HepG2 (cell line): ENCODE measurements around the gene TRIM62. TPM values are rescaled to one million over a fixed set of nuclear protein-coding genes. Genes with fewer than 3 reads are reported as not detected.

Source experiments
- NFRKB ChIP-seq: fragments of 450-650 bp; IDR thresholded peaks from 2 replicates; pipeline ENCODE4 v1.6.1; 2017
- PCBP1 ChIP-seq: fragments of 200-400 bp; formaldehyde crosslinking; IDR thresholded peaks from 2 replicates; pipeline ENCODE4 v1.6.1; 2017; ENCODE audit warnings: mild to moderate bottlenecking, low read depth, low read length, borderline replicate concordance
- PPARG ChIP-seq: conservative IDR thresholded peaks from 2 replicates; pipeline ENCODE4 v1.6.1; 2016; ENCODE audit warnings: missing biosample characterization, missing genetic modification reagents
- SMAD3 ChIP-seq: sonication (generic); formaldehyde crosslinking; IDR thresholded peaks from 2 replicates; pipeline ENCODE4 v1.4.0; 2020; ENCODE audit warnings: missing genetic modification reagents
- SP4 ChIP-seq: sonication (generic); formaldehyde crosslinking; IDR thresholded peaks from 2 replicates; pipeline ENCODE4 v1.8.1; 2023; ENCODE audit warnings: mild to moderate bottlenecking, missing genetic modification reagents
- ZBTB25 ChIP-seq: IDR thresholded peaks from 2 replicates; pipeline ENCODE4 v1.6.1; 2018; ENCODE audit warnings: missing genetic modification reagents
- ZNF260 ChIP-seq: sonication (generic); formaldehyde crosslinking; IDR thresholded peaks from 2 replicates; pipeline ENCODE4 v1.4.0; 2020; ENCODE audit warnings: missing genetic modification reagents, low read depth, mild to moderate bottlenecking, borderline replicate concordance
- ZNF275 ChIP-seq: sonication (generic); formaldehyde crosslinking; IDR thresholded peaks from 2 replicates; pipeline ENCODE4 v1.8.0; 2022; ENCODE audit warnings: missing genetic modification reagents, mild to moderate bottlenecking, inconsistent platforms, borderline replicate concordance
- ZNF652 ChIP-seq: IDR thresholded peaks from 2 replicates; pipeline ENCODE4 v1.6.1; 2016; ENCODE audit warnings: low read depth, borderline replicate concordance
- polyA plus RNA-seq, 8 experiments: library from polyadenylated mRNA; depleted of rRNA in 3 of 8; stranded (reverse) in 7 of 8; unstranded in 1 of 8; fragments of >200 nt; fragmentation: Illumina TruSeq in 4 of 8; extraction: Trizol in 4 of 8; gene quantifications; 2 replicates each; pipeline versions ENCODE4 v1.2.1 to v1.2.3, GENCODE V29; 2011 to 2016; ENCODE audit warnings: low read depth in 4 of 8, missing spikeins in 1 of 8, mixed read lengths in 1 of 8; ENCODE audit not compliant: insufficient read depth in 1 of 8
- total RNA-seq, 5 experiments: library from RNA; depleted of rRNA; stranded (reverse); fragments of >200 nt; fragmentation: Illumina TruSeq; extraction: Trizol; gene quantifications; 2 replicates each; pipeline ENCODE4 v1.2.3, GENCODE V29; 2016; ENCODE audit warnings: low read depth in 1 of 5
- TF ChIP-seq, protein P1 (sequence below): IDR thresholded peaks from 2 replicates; pipeline ENCODE4 v1.6.1; 2016; ENCODE audit warnings: missing compliant biosample characterization, missing genetic modification reagents, borderline replicate concordance
- TF ChIP-seq, protein P2 (sequence below): sonication (generic); formaldehyde crosslinking; conservative IDR thresholded peaks from 2 replicates; pipeline ENCODE4 v1.8.1; 2023; ENCODE audit warnings: missing genetic modification reagents
- TF ChIP-seq, protein P3 (sequence below): sonication (generic); formaldehyde crosslinking; IDR thresholded peaks from 2 replicates; pipeline ENCODE4 v1.5.0; 2020; ENCODE audit warnings: mild to moderate bottlenecking, missing genetic modification reagents
- TF ChIP-seq, protein P4 (sequence below), 2 experiments: sonication (generic) in 1 of 2; formaldehyde crosslinking in 1 of 2; IDR thresholded peaks; 2 replicates each; pipeline versions ENCODE4 v1.5.1 to v1.6.1; 2011 to 2020; ENCODE audit warnings: borderline replicate concordance in 1 of 2, low read depth in 1 of 2, low read length in 1 of 2, mild to moderate bottlenecking in 1 of 2, missing genetic modification reagents in 1 of 2, moderate library complexity in 1 of 2
- TF ChIP-seq, protein P5 (sequence below): fragments of 450-650 bp; IDR thresholded peaks from 2 replicates; pipeline ENCODE4 v1.6.1; 2017; ENCODE audit warnings: mild to moderate bottlenecking

Gene TRIM62
- total and polyA plus RNA-seq, 2 of the 13 experiments (the other 11 are each of a cell fraction or from before 2014, with no cell fraction given), result 0.53 to 0.57 TPM

DNA sequence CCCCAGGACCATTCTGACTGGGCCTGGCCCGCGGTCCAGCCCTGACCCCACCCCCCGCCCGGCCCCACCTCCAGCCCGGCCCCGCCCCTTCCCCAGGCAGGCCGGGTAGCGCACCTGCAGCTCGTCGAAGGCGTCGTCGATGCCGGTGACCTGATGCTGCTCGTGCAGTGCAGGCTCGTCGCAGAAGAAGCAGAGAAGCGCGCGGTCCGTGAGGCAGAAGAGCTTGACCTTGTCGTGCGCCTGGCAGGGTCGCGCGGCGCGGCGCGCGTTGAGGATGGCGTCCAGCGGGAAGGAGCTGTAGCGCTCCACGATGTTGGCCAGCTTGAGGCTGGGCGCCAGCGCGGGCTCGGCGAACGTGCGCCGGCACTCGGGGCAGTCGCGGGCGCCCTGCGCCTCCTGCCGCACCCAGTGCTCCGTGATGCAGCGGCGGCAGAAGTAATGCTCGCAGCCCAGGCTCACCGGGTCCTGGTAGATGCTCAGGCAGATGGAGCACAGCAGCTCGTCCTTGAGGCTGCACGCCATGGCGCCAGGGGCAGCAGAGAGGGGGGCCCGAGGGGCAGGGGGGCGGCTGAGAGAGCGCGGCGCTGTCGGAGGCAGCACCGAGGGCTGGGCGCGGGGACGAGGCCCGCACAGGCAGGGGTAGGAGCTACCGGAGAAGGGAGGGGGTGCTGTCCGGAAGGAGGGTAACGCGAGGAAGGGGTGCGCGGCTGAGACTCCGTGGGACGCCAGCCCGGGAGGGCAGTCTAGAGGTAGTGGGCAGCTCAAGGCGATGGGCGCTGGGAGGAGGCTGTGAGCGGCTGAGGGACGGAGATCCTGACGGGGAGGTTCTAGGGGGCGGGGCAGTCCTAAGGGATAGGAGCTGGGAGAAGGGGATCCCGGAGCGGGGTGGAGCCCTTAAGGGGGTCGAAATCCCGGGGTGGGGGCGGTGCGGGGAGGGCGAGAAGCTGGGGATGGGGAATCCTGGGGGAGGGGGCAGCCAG lies 642 bp downstream of the TRIM62 start (continued):
- TF ChIP-seq, protein P1, sequence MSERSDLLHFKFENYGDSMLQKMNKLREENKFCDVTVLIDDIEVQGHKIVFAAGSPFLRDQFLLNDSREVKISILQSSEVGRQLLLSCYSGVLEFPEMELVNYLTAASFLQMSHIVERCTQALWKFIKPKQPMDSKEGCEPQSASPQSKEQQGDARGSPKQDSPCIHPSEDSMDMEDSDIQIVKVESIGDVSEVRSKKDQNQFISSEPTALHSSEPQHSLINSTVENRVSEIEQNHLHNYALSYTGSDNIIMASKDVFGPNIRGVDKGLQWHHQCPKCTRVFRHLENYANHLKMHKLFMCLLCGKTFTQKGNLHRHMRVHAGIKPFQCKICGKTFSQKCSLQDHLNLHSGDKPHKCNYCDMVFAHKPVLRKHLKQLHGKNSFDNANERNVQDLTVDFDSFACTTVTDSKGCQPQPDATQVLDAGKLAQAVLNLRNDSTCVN (CRISPR knock-in tag), result no peak
- TF ChIP-seq SMAD3 (CRISPR knock-in tag) (no peak), ZNF260 (CRISPR knock-in tag) (no peak), ZNF652 (CRISPR knock-in tag) (no peak), ZNF275 (CRISPR knock-in tag) (no peak), PCBP1 (no peak), NFRKB (no peak), PPARG (CRISPR knock-in tag) (no peak), SP4 (CRISPR knock-in tag) (no peak), ZBTB25 (CRISPR knock-in tag) (no peak)
- TF ChIP-seq, protein P2, sequence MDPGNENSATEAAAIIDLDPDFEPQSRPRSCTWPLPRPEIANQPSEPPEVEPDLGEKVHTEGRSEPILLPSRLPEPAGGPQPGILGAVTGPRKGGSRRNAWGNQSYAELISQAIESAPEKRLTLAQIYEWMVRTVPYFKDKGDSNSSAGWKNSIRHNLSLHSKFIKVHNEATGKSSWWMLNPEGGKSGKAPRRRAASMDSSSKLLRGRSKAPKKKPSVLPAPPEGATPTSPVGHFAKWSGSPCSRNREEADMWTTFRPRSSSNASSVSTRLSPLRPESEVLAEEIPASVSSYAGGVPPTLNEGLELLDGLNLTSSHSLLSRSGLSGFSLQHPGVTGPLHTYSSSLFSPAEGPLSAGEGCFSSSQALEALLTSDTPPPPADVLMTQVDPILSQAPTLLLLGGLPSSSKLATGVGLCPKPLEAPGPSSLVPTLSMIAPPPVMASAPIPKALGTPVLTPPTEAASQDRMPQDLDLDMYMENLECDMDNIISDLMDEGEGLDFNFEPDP (CRISPR knock-in tag), result no peak
- TF ChIP-seq, protein P3, sequence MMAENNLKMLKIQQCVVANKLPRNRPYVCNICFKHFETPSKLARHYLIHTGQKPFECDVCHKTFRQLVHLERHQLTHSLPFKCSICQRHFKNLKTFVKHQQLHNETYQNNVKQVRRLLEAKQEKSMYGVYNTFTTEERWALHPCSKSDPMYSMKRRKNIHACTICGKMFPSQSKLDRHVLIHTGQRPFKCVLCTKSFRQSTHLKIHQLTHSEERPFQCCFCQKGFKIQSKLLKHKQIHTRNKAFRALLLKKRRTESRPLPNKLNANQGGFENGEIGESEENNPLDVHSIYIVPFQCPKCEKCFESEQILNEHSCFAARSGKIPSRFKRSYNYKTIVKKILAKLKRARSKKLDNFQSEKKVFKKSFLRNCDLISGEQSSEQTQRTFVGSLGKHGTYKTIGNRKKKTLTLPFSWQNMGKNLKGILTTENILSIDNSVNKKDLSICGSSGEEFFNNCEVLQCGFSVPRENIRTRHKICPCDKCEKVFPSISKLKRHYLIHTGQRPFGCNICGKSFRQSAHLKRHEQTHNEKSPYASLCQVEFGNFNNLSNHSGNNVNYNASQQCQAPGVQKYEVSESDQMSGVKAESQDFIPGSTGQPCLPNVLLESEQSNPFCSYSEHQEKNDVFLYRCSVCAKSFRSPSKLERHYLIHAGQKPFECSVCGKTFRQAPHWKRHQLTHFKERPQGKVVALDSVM (CRISPR knock-in tag), result no peak
- TF ChIP-seq, protein P4, sequence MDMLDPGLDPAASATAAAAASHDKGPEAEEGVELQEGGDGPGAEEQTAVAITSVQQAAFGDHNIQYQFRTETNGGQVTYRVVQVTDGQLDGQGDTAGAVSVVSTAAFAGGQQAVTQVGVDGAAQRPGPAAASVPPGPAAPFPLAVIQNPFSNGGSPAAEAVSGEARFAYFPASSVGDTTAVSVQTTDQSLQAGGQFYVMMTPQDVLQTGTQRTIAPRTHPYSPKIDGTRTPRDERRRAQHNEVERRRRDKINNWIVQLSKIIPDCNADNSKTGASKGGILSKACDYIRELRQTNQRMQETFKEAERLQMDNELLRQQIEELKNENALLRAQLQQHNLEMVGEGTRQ (IDR thresholded peaks at IDR 0.05; ENCODE audit: low read depth, low read length), result no peak
- TF ChIP-seq, protein P4 (CRISPR knock-in tag; IDR thresholded peaks at IDR 0.05; ENCODE audit: borderline replicate concordance), result no peak
- TF ChIP-seq, protein P5, sequence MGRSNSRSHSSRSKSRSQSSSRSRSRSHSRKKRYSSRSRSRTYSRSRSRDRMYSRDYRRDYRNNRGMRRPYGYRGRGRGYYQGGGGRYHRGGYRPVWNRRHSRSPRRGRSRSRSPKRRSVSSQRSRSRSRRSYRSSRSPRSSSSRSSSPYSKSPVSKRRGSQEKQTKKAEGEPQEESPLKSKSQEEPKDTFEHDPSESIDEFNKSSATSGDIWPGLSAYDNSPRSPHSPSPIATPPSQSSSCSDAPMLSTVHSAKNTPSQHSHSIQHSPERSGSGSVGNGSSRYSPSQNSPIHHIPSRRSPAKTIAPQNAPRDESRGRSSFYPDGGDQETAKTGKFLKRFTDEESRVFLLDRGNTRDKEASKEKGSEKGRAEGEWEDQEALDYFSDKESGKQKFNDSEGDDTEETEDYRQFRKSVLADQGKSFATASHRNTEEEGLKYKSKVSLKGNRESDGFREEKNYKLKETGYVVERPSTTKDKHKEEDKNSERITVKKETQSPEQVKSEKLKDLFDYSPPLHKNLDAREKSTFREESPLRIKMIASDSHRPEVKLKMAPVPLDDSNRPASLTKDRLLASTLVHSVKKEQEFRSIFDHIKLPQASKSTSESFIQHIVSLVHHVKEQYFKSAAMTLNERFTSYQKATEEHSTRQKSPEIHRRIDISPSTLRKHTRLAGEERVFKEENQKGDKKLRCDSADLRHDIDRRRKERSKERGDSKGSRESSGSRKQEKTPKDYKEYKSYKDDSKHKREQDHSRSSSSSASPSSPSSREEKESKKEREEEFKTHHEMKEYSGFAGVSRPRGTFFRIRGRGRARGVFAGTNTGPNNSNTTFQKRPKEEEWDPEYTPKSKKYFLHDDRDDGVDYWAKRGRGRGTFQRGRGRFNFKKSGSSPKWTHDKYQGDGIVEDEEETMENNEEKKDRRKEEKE, result no peak
